ENCODE measurements around the gene SLC5A9. TPM values are rescaled to one million over a fixed set of nuclear protein-coding genes. Genes with fewer than 3 reads are reported as not detected.

The SLC5A9 gene
- total and polyA plus RNA-seq, 2 experiments from 2014 or later, result not detected

DNA sequence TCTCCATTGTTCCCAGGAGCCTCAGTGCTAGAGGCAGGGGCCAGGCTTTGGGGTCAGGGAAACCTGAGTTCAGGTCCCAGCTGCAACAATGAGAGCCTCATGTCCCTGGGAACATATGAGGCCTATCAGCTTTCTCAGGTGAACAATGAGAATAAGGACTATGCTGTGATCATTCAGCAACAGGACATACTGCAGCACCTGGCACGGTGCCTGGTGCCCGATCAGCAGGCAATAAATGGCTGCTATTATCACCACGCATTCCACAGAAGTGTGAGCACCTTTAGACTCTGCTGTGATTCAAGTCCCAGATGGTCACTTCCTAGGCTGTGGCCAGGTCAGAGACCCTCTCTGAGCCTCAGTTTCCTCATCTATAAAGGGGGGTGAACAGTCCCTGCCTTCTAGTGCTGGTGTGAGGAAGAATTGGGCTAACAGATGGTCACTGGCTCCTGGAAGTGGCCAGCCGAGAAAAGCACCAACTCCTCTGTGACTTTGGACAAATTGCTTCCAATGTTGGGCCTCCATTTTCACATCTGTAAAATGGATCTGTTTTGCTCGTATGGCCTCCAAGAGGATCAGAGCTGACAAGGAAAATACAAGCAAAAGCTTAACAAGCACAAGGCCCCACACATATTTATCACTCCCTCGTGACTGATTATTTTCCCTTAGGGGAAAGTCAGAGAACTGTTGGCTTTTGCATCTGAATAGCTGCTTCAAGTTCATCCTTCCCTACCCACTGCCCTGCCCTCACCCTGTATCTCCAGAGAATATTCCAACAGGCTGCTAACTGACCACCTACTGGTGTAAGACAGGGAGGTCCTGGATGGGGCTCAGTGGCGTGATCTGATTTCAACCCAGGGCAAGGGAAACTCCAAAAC lies 1.1 kb downstream of the SLC5A9 start:
- H3K9me2 ChIP-seq (ENCODE audit: insufficient read depth), result no peaks in the 10 kb centered on the region
- in situ Hi-C loops (cut with MboI), result no loop called here
- no peak overlapping the region for H3K27ac ChIP-seq
- no peaks in the 10 kb centered on the region for H4K20me1 ChIP-seq (ENCODE audit: insufficient read depth)
- 33 to 39% methylated on average over 7 of the region's 7 CpGs for WGBS, 2 experiments (ENCODE audit: low coverage in 1 of 2, low lambda C conversion rate in 2 of 2, missing lambda C conversion rate in 2 of 2)
- H3K4me3 ChIP-seq, result no peak overlapping the region
- no peak overlapping the region for H2AFZ ChIP-seq
- no peaks in the 10 kb centered on the region for H3K36me3 ChIP-seq (ENCODE audit: low read depth)
- H3K79me2 ChIP-seq (ENCODE audit: insufficient read depth), result no peaks in the 10 kb centered on the region
- no peaks in the 10 kb centered on the region for H3K4me1 ChIP-seq (ENCODE audit: insufficient read depth)
- no peak for DNase-seq
- no peak for TF ChIP-seq EZH2phosphoT487 (IDR thresholded peaks at IDR 0.05; ENCODE audit: insufficient read depth, low read depth)
- TF ChIP-seq EZH2 (IDR thresholded peaks at IDR 0.05; ENCODE audit: insufficient read depth, poor library complexity, severe bottlenecking), result no peak
- no peaks in the 10 kb centered on the region for H3K9me3 ChIP-seq (ENCODE audit: low read depth)
- H3K27me3 ChIP-seq (replicated peaks; ENCODE audit: insufficient read depth), result no peaks in the 10 kb centered on the region
- H3F3A ChIP-seq (ENCODE audit: insufficient read depth), result no peaks in the 10 kb centered on the region
- no peak overlapping the region for H3K4me2 ChIP-seq (ENCODE audit: unreplicated experiment)
- H3K9ac ChIP-seq, result no peak overlapping the region

GRCh38 chr1:48224791-48225190 lies 2.3 kb downstream of the SLC5A9 start:
- no peaks in the 10 kb centered on the region for H3K9me2 ChIP-seq (ENCODE audit: insufficient read depth)
- TF ChIP-seq EZH2phosphoT487 (IDR thresholded peaks at IDR 0.05; ENCODE audit: insufficient read depth, low read depth), result no peak
- no peaks in the 10 kb centered on the region for H3K4me1 ChIP-seq (ENCODE audit: insufficient read depth)
- no peaks in the 10 kb centered on the region for H3K79me2 ChIP-seq (ENCODE audit: insufficient read depth)
- H3K4me2 ChIP-seq (ENCODE audit: unreplicated experiment), result no peak overlapping the region
- no peaks in the 10 kb centered on the region for H3K27me3 ChIP-seq (replicated peaks; ENCODE audit: insufficient read depth)
- no peak overlapping the region for H3K4me3 ChIP-seq
- H3F3A ChIP-seq (ENCODE audit: insufficient read depth), result no peaks in the 10 kb centered on the region
- DNase-seq, result no peak
- H3K9me3 ChIP-seq (ENCODE audit: low read depth), result no peaks in the 10 kb centered on the region
- H2AFZ ChIP-seq, result no peak overlapping the region
- no peaks in the 10 kb centered on the region for H3K36me3 ChIP-seq (ENCODE audit: low read depth)
- 65 to 70% methylated on average over 6 of the region's 6 CpGs for WGBS, 2 experiments (ENCODE audit: low coverage in 1 of 2, low lambda C conversion rate in 2 of 2, missing lambda C conversion rate in 2 of 2)
- in situ Hi-C loops (cut with MboI), result no loop called here
- no peak overlapping the region for H3K27ac ChIP-seq
- no peaks in the 10 kb centered on the region for H4K20me1 ChIP-seq (ENCODE audit: insufficient read depth)
- H3K9ac ChIP-seq, result no peak overlapping the region

GRCh38 chr1:48225579-48225978 lies 3.1 kb downstream of the SLC5A9 start:
- Histone ChIP-seq H3K4me1 (ENCODE audit: insufficient read depth) (no peaks in the 10 kb centered on the region), H3K27ac (no peak overlapping the region), H4K20me1 (ENCODE audit: insufficient read depth) (no peaks in the 10 kb centered on the region), H3K4me2 (ENCODE audit: unreplicated experiment) (no peak overlapping the region), H3K27me3 (replicated peaks; ENCODE audit: insufficient read depth) (no peaks in the 10 kb centered on the region), H3K9me3 (ENCODE audit: low read depth) (no peaks in the 10 kb centered on the region), H2AFZ (no peak overlapping the region), H3K9me2 (ENCODE audit: insufficient read depth) (no peaks in the 10 kb centered on the region), H3K79me2 (ENCODE audit: insufficient read depth) (no peaks in the 10 kb centered on the region), H3K4me3 (no peak overlapping the region), H3K9ac (no peak overlapping the region), H3F3A (ENCODE audit: insufficient read depth) (no peaks in the 10 kb centered on the region), H3K36me3 (ENCODE audit: low read depth) (no peaks in the 10 kb centered on the region)
- in situ Hi-C loops (cut with MboI), result no loop called here
- no peak for TF ChIP-seq EZH2 (IDR thresholded peaks at IDR 0.05; ENCODE audit: insufficient read depth, poor library complexity, severe bottlenecking)
- TF ChIP-seq EZH2phosphoT487 (IDR thresholded peaks at IDR 0.05; ENCODE audit: insufficient read depth, low read depth), result no peak
- 53 to 60% methylated on average over 5 to 6 of the region's 6 CpGs for WGBS, 2 experiments (ENCODE audit: low coverage in 1 of 2, low lambda C conversion rate in 2 of 2, missing lambda C conversion rate in 2 of 2)
- DNase-seq, result no peak

DNA sequence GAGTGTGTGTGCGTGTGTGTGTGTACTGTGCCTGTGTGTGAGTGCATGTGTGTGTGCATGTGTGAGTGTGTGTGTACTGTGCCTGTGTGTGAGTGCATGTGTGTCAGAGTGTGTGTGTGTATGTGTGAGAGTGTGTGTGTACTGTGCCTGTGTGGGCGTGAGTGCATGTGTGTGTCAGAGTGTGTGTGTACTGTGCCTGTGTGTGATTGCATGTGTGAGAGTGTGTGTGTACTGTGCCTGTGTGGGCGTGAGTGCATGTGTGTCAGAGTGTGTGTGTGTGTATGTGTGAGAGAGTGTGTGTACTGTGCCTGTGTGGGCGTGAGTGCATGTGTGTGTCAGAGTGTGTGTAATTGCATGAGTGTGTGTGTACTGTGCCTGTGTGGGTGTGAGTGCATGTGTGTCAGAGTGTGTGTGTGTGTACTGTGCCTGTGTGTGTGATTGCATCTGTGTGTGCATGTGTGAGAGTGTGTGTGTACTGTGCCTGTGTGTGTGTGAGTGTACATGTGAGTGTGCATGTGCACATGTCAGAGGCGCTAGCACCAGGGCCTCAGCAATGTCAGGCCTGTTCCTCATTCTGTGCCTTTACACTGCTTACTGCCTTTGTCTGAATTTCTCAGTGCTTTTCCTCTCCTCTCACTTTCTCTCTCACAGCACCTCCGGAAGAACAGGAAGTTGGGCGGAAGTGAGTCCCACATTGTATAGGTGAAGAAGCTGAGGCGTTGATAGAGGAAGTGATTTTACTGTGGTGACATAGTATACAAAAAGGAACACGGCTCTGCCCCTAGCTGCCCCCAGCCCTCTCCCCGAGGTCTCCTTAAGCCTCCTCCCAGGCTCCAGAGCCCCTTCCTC lies 4.9 kb downstream of the SLC5A9 start:
- no peaks in the 10 kb centered on the region for H3K9me3 ChIP-seq (ENCODE audit: low read depth)
- no peak overlapping the region for H2AFZ ChIP-seq
- H3K4me2 ChIP-seq (ENCODE audit: unreplicated experiment), result no peak overlapping the region
- WGBS, 2 experiments (ENCODE audit: low coverage in 1 of 2, low lambda C conversion rate in 2 of 2, missing lambda C conversion rate in 2 of 2), result 35 to 45% methylated on average over 9 to 10 of the region's 10 CpGs
- no peaks in the 10 kb centered on the region for H3K79me2 ChIP-seq (ENCODE audit: insufficient read depth)
- in situ Hi-C loops (cut with MboI), result no loop called here
- 0 out of 2 replicates have a peak, but pooled peaks cover 2% of the 10 kb centered on the region for H3K27me3 ChIP-seq (replicated peaks; ENCODE audit: insufficient read depth)
- no peak overlapping the region for H3K9ac ChIP-seq
- no peaks in the 10 kb centered on the region for H3K4me1 ChIP-seq (ENCODE audit: insufficient read depth)
- TF ChIP-seq EZH2phosphoT487 (IDR thresholded peaks at IDR 0.05; ENCODE audit: insufficient read depth, low read depth) (no peak), EZH2 (IDR thresholded peaks at IDR 0.05; ENCODE audit: insufficient read depth, poor library complexity, severe bottlenecking) (no peak)
- H3K9me2 ChIP-seq (ENCODE audit: insufficient read depth), result no peaks in the 10 kb centered on the region
- no peak for DNase-seq
- no peak overlapping the region for H3K27ac ChIP-seq
- no peaks in the 10 kb centered on the region for H3K36me3 ChIP-seq (ENCODE audit: low read depth)
- H4K20me1 ChIP-seq (ENCODE audit: insufficient read depth), result no peaks in the 10 kb centered on the region
- no peaks in the 10 kb centered on the region for H3F3A ChIP-seq (ENCODE audit: insufficient read depth)
- H3K4me3 ChIP-seq, result no peak overlapping the region

Data from GM23248 (cell line).